Retinal pigment epithelial cell (primary cell): ENCODE measurements around the gene DNAH8.
"Not testable (repeated sequence)": the region's sequence is repeated elsewhere in the genome, so short reads cannot be mapped to it uniquely, and the experiment has no call there.

Experiments used
- DNase-seq: peaks from one replicate; pipeline ENCODE4 v3.0.0-alpha.2; 2010; ENCODE audit warnings: low read depth
- H3K4me3 ChIP-seq: 2 replicates; pipeline ENCODE4 v1.5.1; 2011; ENCODE audit warnings: mild to moderate bottlenecking, low read length, control low read depth, moderate library complexity
- CTCF ChIP-seq: conservative IDR thresholded peaks from 2 replicates; pipeline ENCODE4 v1.5.1; 2011; ENCODE audit warnings: low read depth, low read length, control low read depth, inconsistent platforms

DNAH8 gene

GRCh38 chr6:38909015-38909730 is 194.1 kb downstream of the DNAH8 start:
- DNase-seq = no peak
- H3K4me3 ChIP-seq = no peak overlapping the region
- TF ChIP-seq CTCF = no peak

GRCh38 chr6:38910207-38910606 is 195.1 kb downstream of the DNAH8 start:
- no peak overlapping the region for H3K4me3 ChIP-seq
- TF ChIP-seq CTCF = no peak
- no peak for DNase-seq

- H3K4me3 ChIP-seq = no peak overlapping the region
- no peak for DNase-seq
- no peak for TF ChIP-seq CTCF
These were observed 197.3 kb downstream of the DNAH8 start for GRCh38 chr6:38912378-38912777.

GRCh38 chr6:38915205-38915925 is 200.3 kb downstream of the DNAH8 start:
- no peak overlapping the region for H3K4me3 ChIP-seq
- no peak for TF ChIP-seq CTCF
- no peak for DNase-seq

DNA sequence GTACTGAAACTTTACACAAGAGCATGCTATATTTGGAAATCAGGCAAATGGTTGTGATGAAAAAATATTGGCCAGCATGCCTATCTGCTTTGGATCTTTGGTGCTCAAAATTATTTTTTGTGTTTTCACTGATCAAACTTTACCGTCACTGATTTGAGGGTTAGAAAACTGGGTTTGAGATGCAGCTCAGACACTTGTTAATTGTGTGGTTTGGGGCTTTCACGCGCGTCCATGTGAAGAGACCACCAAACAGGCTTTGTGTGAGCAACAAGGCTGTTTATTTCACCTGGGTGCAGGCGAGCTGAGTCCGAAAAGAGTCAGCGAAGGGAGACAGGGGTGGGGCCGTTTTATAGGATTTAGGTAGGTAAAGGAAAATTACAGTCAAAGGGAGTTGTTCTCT is 206.4 kb downstream of the DNAH8 start:
- not testable (repeated sequence) for H3K4me3 ChIP-seq

GRCh38 chr6:38924791-38925509 is 209.8 kb downstream of the DNAH8 start:
- no peak overlapping the region for H3K4me3 ChIP-seq
- TF ChIP-seq CTCF = no peak
- DNase-seq = no peak

More for the DNA sequence above, 206.4 kb downstream of the DNAH8 start:
- DNase-seq = not testable (repeated sequence)

GRCh38 chr6:38929560-38929959 is 214.4 kb downstream of the DNAH8 start:
- no peak overlapping the region for H3K4me3 ChIP-seq
- no peak for TF ChIP-seq CTCF
- DNase-seq = no peak
